A549 treated with AZD2906 at 1 μM for 4 hours (cell line): ENCODE results near the gene USE1. TPM values are rescaled to one million over a fixed set of nuclear protein-coding genes. Genes with fewer than 3 reads are reported as not detected.

Experiments used
- total RNA-seq: library from RNA; stranded (reverse); fragments of 200-300 nt; extraction: Qiagen RNA extraction; gene quantifications from 5 replicates; pipeline ENCODE4 v1.2.3, GENCODE V29; 2022

USE1 gene
- 15.1 to 18.3 TPM (median 16.2 TPM) in 5 replicates for total RNA-seq

GRCh38 chr19:17215127-17215971, at the start of gene USE1:
Gene USE1, plus strand, starts transcription at chr19:17215357. Its CDS starts 49 bp downstream, at chr19:17215406.

GRCh38 chr19:17226002-17226933, 11.1 kb downstream of the USE1 start, which contains the start of gene OCEL1:
Gene OCEL1, plus strand, starts transcription at chr19:17226226. Its CDS starts 22 bp downstream, at chr19:17226248.

GRCh38 chr19:17245535-17245984, 30.4 kb downstream of the USE1 start, which contains the start of gene NR2F6:
Gene NR2F6, minus strand, starts transcription at chr19:17245919. Its CDS starts 699 bp downstream, at chr19:17245220.

GRCh38 chr19:17264641-17264979, 49.5 kb downstream of the USE1 start, which contains the start of gene USHBP1:
Gene USHBP1, minus strand, starts transcription at chr19:17264745. Its CDS starts 446 bp downstream, at chr19:17264299.

GRCh38 chr19:17266975-17267788, 52.0 kb downstream of the USE1 start, which contains the start of gene BABAM1:
Gene BABAM1, plus strand, starts transcription at chr19:17267443. Its CDS starts 1,364 bp downstream, at chr19:17268807.

Other genes with a start within 250 kb of the USE1 start
- 0.06 to 0.23 TPM (median 0.17 TPM) in 4 of 5 replicates, not detected in the other for gene CPAMD8, start 188.5 kb upstream of the USE1 start, total RNA-seq
- gene HAUS8, start 139.9 kb upstream of the USE1 start, total RNA-seq: 11.3 to 13.9 TPM (median 13.7 TPM) in 5 replicates
- 28.2 to 33.0 TPM (median 32.0 TPM) in 5 replicates for gene MYO9B, start 139.6 kb upstream of the USE1 start, total RNA-seq
- gene OCEL1, start 10.9 kb downstream of the USE1 start, total RNA-seq: 12.4 to 13.5 TPM (median 12.8 TPM) in 5 replicates
- 26.5 to 68.6 TPM (median 64.2 TPM) in 5 replicates for gene NR2F6, start 30.6 kb downstream of the USE1 start, total RNA-seq
- not detected in 5 replicates for gene USHBP1, start 49.4 kb downstream of the USE1 start, total RNA-seq
- 56.9 to 65.2 TPM (median 60.7 TPM) in 5 replicates for gene BABAM1, start 52.1 kb downstream of the USE1 start, total RNA-seq
- gene ANKLE1, start 66.5 kb downstream of the USE1 start, total RNA-seq: 0.11 to 0.48 TPM (median 0.47 TPM) in 5 replicates
- 2.2 to 3.3 TPM (median 3.1 TPM) in 5 replicates for gene ABHD8, start 88.1 kb downstream of the USE1 start, total RNA-seq
- gene MRPL34, start 90.5 kb downstream of the USE1 start, total RNA-seq: 55.8 to 85.4 TPM (median 81.6 TPM) in 5 replicates
- 51.2 to 57.9 TPM (median 54.8 TPM) in 5 replicates for gene DDA1, start 94.2 kb downstream of the USE1 start, total RNA-seq
- gene ANO8, start 119.5 kb downstream of the USE1 start, total RNA-seq: 2.0 to 3.8 TPM (median 3.3 TPM) in 5 replicates
- gene GTPBP3, start 122.2 kb downstream of the USE1 start, total RNA-seq: 13.2 to 20.3 TPM (median 19.3 TPM) in 5 replicates
- gene PLVAP, start 162.0 kb downstream of the USE1 start, total RNA-seq: not detected in 5 replicates
- gene CCDC194, start 178.8 kb downstream of the USE1 start, total RNA-seq: not detected in 5 replicates
- gene BST2, start 190.3 kb downstream of the USE1 start, total RNA-seq: 0.12 to 0.22 TPM (median 0.16 TPM) in 5 replicates
- gene MVB12A, start 204.7 kb downstream of the USE1 start, total RNA-seq: 30.6 to 42.8 TPM (median 40.1 TPM) in 5 replicates
- 0.31 to 0.71 TPM (median 0.64 TPM) in 5 replicates for gene TMEM221, start 233.3 kb downstream of the USE1 start, total RNA-seq
- not detected in 5 replicates for gene NXNL1, start 245.6 kb downstream of the USE1 start, total RNA-seq